Kidney (tissue), 14 donors: ENCODE results near the gene FCAMR. TPM values are rescaled to one million over a fixed set of nuclear protein-coding genes. Genes with fewer than 3 reads are reported as not detected.

Experiments used
- DNase-seq, 5 donors: peaks; one replicate each; pipeline ENCODE4 v3.0.0-alpha.2; 2013 to 2020
- FAIRE-seq: peaks from 2 replicates; lab custom pipeline; 2012; peaks lifted over from hg19 to GRCh38; lab: Jason Lieb, UNC
- H3K27ac ChIP-seq, 2 donors: one replicate each; pipeline ENCODE4 v1.7.0; 2013; ENCODE audit warnings: low read depth in 2 of 2, low read length in 2 of 2, inconsistent platforms in 1 of 2
- H3K27me3 ChIP-seq: one replicate; pipeline ENCODE4 v1.7.1; 2013; ENCODE audit warnings: low read length, inconsistent platforms; ENCODE audit not compliant: control insufficient read depth, insufficient read depth
- H3K36me3 ChIP-seq, 3 donors: one replicate each; pipeline versions ENCODE4 v1.7.0 to v1.7.1; 2013; ENCODE audit warnings: low read length in 3 of 3, control low read depth in 1 of 3, inconsistent platforms in 1 of 3; ENCODE audit not compliant: insufficient read depth in 3 of 3, control insufficient read depth in 2 of 3
- H3K4me1 ChIP-seq, 3 donors: one replicate each; pipeline versions ENCODE4 v1.7.0 to v1.7.1; 2013; ENCODE audit warnings: low read length in 3 of 3, inconsistent platforms in 1 of 3, low read depth in 1 of 3; ENCODE audit not compliant: control insufficient read depth in 2 of 3, insufficient read depth in 2 of 3
- H3K4me3 ChIP-seq, 3 donors: one replicate each; pipeline versions ENCODE4 v1.7.0 to v1.8.1; 2013; ENCODE audit warnings: low read length in 3 of 3, control low read depth in 1 of 3, inconsistent platforms in 1 of 3
- H3K9ac ChIP-seq, 3 donors: one replicate each; pipeline versions ENCODE4 v1.7.0 to v1.7.1; 2013; ENCODE audit warnings: low read length in 3 of 3, control low read depth in 1 of 3, inconsistent platforms in 1 of 3
- H3K9me3 ChIP-seq, 3 donors: one replicate each; pipeline versions ENCODE4 v1.7.0 to v1.7.1; 2013; ENCODE audit warnings: low read length in 3 of 3, control low read depth in 1 of 3, inconsistent platforms in 1 of 3; ENCODE audit not compliant: control insufficient read depth in 2 of 3, insufficient read depth in 1 of 3
- CTCF ChIP-seq: IDR thresholded peaks from 3 replicates; pipeline ENCODE4 v1.5.1; 2012; ENCODE audit warnings: mild to moderate bottlenecking, moderate library complexity, borderline replicate concordance; ENCODE audit not compliant: insufficient read depth; ENCODE audit errors: extremely low read depth
- intact Hi-C: fragments of 100-400 bp; cut with DNase I; formaldehyde crosslinking; loops from one replicate; pipeline ENCODE4 v1.11.1; 2022
- polyA plus RNA-seq: library from polyadenylated mRNA; stranded (reverse); fragments of 350-450 nt; fragmentation: Illumina TruSeq; extraction: RNeasy Lipid Tissue Mini Kit (QIAGEN cat#74804); gene quantifications from one replicate; pipeline ENCODE4 v1.2.3, GENCODE V29; 2014; ENCODE audit warnings: low read depth, low replicate concordance; ENCODE audit not compliant: insufficient read depth
- total RNA-seq: library from RNA; stranded (reverse); fragmentation: NEBNext Ultra II Directional; extraction: Animal tissue kit (Norgen Biotek cat#: 25700); gene quantifications from one replicate; pipeline ENCODE4 v1.2.1, GENCODE V29; 2021
- donor health status: control.
- donor health status: control.
- donor health status: control.
- donor health status: control.
- donor health status: control.
- donor health status: DM: yes; HTN: yes; CAD: no.
- donor health status: Normal renal cell carcinoma (clear cell type).

The FCAMR gene
- total and polyA plus RNA-seq, 2 donors from 2014 or later: 1.8 to 34.6 TPM

DNA sequence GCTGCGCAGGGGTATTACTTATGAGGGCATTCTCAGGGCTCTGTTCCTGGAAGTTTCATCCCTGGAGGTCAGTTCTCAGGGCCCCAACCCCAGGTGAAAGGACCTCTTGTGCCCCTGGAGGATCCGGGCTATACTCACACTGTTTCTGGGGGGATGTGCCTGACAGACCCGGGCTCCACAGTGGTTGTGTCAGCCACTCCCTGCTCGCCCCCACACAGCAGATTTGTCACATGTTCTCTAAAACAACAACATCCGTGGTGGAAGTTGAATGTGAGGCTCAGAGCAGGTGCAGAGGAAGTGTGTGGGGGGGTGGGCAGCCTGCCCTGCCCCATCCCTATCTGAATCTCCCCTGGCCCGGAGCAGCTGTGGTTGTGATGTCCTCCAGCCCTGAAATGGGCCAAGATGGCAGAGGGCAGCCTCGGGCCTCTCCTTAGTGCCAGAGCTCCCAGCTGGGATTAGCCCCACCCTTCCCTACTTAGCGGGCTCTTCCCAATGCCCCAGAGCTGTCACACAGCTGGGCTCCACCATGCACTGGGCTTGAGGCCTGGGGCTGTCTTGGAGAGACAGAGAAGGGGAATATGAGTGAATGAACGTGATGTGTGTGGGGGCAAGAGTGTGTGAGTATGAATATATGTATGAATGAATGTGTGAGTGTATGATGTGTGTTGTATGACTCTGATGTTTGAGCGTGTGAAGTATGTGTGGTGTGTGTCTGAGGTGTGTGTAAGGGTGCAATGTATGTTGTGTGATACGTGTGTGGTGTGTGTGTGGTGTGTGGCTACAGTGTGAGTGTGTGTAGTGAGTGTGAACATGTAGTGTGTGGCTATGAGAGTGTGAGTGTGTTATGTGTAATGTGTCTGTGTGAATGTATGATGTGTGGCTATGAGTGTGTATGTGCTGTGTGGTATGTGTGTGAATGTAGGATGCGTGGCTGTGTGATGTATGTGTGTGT lies 47.0 kb downstream of the FCAMR start:
- Histone ChIP-seq H3K4me1 (peaks cover 0 to 4% (median 0%) of the 10 kb centered on the region in 3 donors), H3K36me3 (peaks cover 0 to 4% (median 0%) of the 10 kb centered on the region in 3 donors), H3K9me3 (peaks cover 0 to 5% (median 0%) of the 10 kb centered on the region in 3 donors), H3K27ac (peak overlapping the region in 1 of 2 donors; percentile 30), H3K27me3 (no peaks in the 10 kb centered on the region), H3K9ac (no peak overlapping the region), H3K4me3 (no peak overlapping the region)
- TF ChIP-seq CTCF: no peak
- intact Hi-C loops: no loop called here
- no peak for FAIRE-seq
- DNase-seq: peak in 1 of 5 donors; percentile 77

- intact Hi-C loops: no loop called here
- peaks cover 0 to 4% (median 0%) of the 10 kb centered on the region in 3 donors for H3K4me1 ChIP-seq
- no peak overlapping the region for H3K4me3 ChIP-seq
- peak overlapping the region in 1 of 2 donors; percentile 30 for H3K27ac ChIP-seq
- DNase-seq: peak in 1 of 5 donors; percentile 32
- H3K36me3 ChIP-seq: peaks cover 0 to 4% (median 0%) of the 10 kb centered on the region in 3 donors
- no peaks in the 10 kb centered on the region for H3K27me3 ChIP-seq
- no peak for FAIRE-seq
- no peak for TF ChIP-seq CTCF
- H3K9ac ChIP-seq: no peak overlapping the region
- peaks cover 0 to 5% (median 0%) of the 10 kb centered on the region in 3 donors for H3K9me3 ChIP-seq
Measured at GRCh38 chr1:206922524-206922923, 47.7 kb downstream of the FCAMR start.

GRCh38 chr1:206921772-206922265 lies 48.4 kb downstream of the FCAMR start, which contains the start of gene FCMR:
FCMR (minus strand) TSS chr1:206921941; CDS start chr1:206921854, 87 bp downstream.
- Histone ChIP-seq H3K27ac (peak within 1 kb of the TSS in 1 of 2 donors; percentile 42), H3K27me3 (no peaks in the 10 kb centered on the region), H3K36me3 (peaks cover 0 to 4% (median 0%) of the 10 kb centered on the region in 3 donors), H3K4me3 (no peak within 1 kb of the TSS), H3K9me3 (peaks cover 0 to 5% (median 0%) of the 10 kb centered on the region in 3 donors), H3K4me1 (peaks cover 0 to 4% (median 0%) of the 10 kb centered on the region in 3 donors), H3K9ac (no peak within 1 kb of the TSS)
- peak in 2 of 5 donors; percentile 7 to 19 for DNase-seq
- intact Hi-C loops: no loop called here
- TF ChIP-seq CTCF: no peak
- no peak for FAIRE-seq
